Smooth muscle cell (in vitro differentiated cells): ENCODE data around the gene PPIL1. TPM values are rescaled to one million over a fixed set of nuclear protein-coding genes. Genes with fewer than 3 reads are reported as not detected.
A peak's percentile ranks its signal among the peaks of the same experiment; 100 is the strongest.

Source experiments
- DNase-seq: peaks from one replicate; lab custom pipeline; 2025; ENCODE audit not compliant: unreplicated experiment; lab: John Stamatoyannopoulos, UW
- H2AFZ ChIP-seq: fragments of 200-600 bp; sonication (generic); 2 replicates; pipeline ENCODE4 v1.6.0; 2016; ENCODE audit warnings: antibody characterized with exemption, low read depth, mild to moderate bottlenecking
- H3F3A ChIP-seq: fragments of 200-600 bp; sonication (generic); 2 replicates; pipeline ENCODE4 v1.6.0; 2017; ENCODE audit warnings: antibody characterized with exemption, low read depth
- H3K27ac ChIP-seq: fragments of 200-600 bp; sonication (generic); 2 replicates; pipeline ENCODE4 v1.5.1; 2016; ENCODE audit warnings: low read depth, mild to moderate bottlenecking
- H3K27me3 ChIP-seq: fragments of 200-600 bp; sonication (generic); 2 replicates; pipeline ENCODE4 v1.6.1; 2016; ENCODE audit warnings: low read depth, mild to moderate bottlenecking
- H3K36me3 ChIP-seq: fragments of 200-600 bp; sonication (generic); 2 replicates; pipeline ENCODE4 v1.5.1; 2016; ENCODE audit warnings: low read depth
- H3K4me1 ChIP-seq: fragments of 200-600 bp; sonication (generic); 2 replicates; pipeline ENCODE4 v1.5.1; 2016; ENCODE audit warnings: low read depth
- H3K4me2 ChIP-seq: fragments of 200-600 bp; sonication (generic); 2 replicates; pipeline ENCODE4 v1.6.0; 2016; ENCODE audit warnings: mild to moderate bottlenecking
- H3K4me3 ChIP-seq: fragments of 200-600 bp; sonication (generic); 2 replicates; pipeline ENCODE4 v1.5.1; 2016; ENCODE audit warnings: mild to moderate bottlenecking
- H3K79me2 ChIP-seq: fragments of 200-600 bp; sonication (generic); 2 replicates; pipeline ENCODE4 v1.6.0; 2016; ENCODE audit warnings: low read depth, mild to moderate bottlenecking
- H3K9ac ChIP-seq: fragments of 200-600 bp; sonication (generic); 2 replicates; pipeline ENCODE4 v1.6.0; 2016; ENCODE audit warnings: low read depth
- H3K9me3 ChIP-seq: fragments of 200-600 bp; sonication (generic); replicated peaks from 2 replicates; pipeline ENCODE4 v1.5.1; 2016; ENCODE audit warnings: low read depth
- H4K20me1 ChIP-seq: fragments of 200-600 bp; sonication (generic); 2 replicates; pipeline ENCODE4 v1.6.0; 2016; ENCODE audit warnings: low read depth
- WGBS: methylation state at CpG from one replicate; pipeline ENCODE4 v1.1.7; 2016; ENCODE audit warnings: low lambda C conversion rate; 5-methylcytosine and 5-hydroxymethylcytosine counted together
- polyA plus RNA-seq: library from polyadenylated mRNA; unstranded; fragments of >200 nt; fragmentation: Nextera tagmentation; extraction: Ambion mirVana; gene quantifications from 2 replicates; pipeline ENCODE4 v1.2.1, GENCODE V29; 2016
- total RNA-seq: library from RNA; depleted of rRNA; stranded (reverse); fragments of >200 nt; gene quantifications from 2 replicates; pipeline ENCODE4 v1.2.3, GENCODE V29; 2014
- TF ChIP-seq, protein P1 (sequence below): fragments of 200-600 bp; sonication (generic); IDR thresholded peaks from 2 replicates; pipeline ENCODE4 v1.5.1; 2017; ENCODE audit warnings: borderline replicate concordance, mild to moderate bottlenecking, antibody characterized with exemption; ENCODE audit not compliant: insufficient read depth, poor library complexity, severe bottlenecking

Gene PPIL1
- total and polyA plus RNA-seq, 2 experiments from 2014 or later, result 45.4 to 49.3 TPM

- TF ChIP-seq, protein P1, sequence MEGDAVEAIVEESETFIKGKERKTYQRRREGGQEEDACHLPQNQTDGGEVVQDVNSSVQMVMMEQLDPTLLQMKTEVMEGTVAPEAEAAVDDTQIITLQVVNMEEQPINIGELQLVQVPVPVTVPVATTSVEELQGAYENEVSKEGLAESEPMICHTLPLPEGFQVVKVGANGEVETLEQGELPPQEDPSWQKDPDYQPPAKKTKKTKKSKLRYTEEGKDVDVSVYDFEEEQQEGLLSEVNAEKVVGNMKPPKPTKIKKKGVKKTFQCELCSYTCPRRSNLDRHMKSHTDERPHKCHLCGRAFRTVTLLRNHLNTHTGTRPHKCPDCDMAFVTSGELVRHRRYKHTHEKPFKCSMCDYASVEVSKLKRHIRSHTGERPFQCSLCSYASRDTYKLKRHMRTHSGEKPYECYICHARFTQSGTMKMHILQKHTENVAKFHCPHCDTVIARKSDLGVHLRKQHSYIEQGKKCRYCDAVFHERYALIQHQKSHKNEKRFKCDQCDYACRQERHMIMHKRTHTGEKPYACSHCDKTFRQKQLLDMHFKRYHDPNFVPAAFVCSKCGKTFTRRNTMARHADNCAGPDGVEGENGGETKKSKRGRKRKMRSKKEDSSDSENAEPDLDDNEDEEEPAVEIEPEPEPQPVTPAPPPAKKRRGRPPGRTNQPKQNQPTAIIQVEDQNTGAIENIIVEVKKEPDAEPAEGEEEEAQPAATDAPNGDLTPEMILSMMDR, result no peak
- H3K4me1 ChIP-seq, result peaks cover 15% of the 10 kb centered on the region
- H3K79me2 ChIP-seq, result no peaks in the 10 kb centered on the region
- H4K20me1 ChIP-seq, result no peaks in the 10 kb centered on the region
- no peak for DNase-seq
- no peak overlapping the region for H3K4me2 ChIP-seq
- peaks cover 4% of the 10 kb centered on the region for H3F3A ChIP-seq
- peaks cover 28% of the 10 kb centered on the region for H3K27me3 ChIP-seq
- no peak overlapping the region for H3K9ac ChIP-seq
- no peaks in the 10 kb centered on the region for H3K36me3 ChIP-seq
- no peak overlapping the region for H3K4me3 ChIP-seq
- H2AFZ ChIP-seq, result no peak overlapping the region
- H3K27ac ChIP-seq, result no peak overlapping the region
- 92% methylated on average over 2 of the region's 2 CpGs for WGBS
- no peaks in the 10 kb centered on the region for H3K9me3 ChIP-seq
Observed at GRCh38 chr6:36841756-36842155, 32.8 kb downstream of the PPIL1 start.

- DNase-seq, result no peak
- no peaks in the 10 kb centered on the region for H3K79me2 ChIP-seq
- H3K9me3 ChIP-seq, result no peaks in the 10 kb centered on the region
- no peaks in the 10 kb centered on the region for H3K36me3 ChIP-seq
- peak overlapping the region; percentile 52 for H3K4me3 ChIP-seq
- TF ChIP-seq, protein P1, result no peak
- peaks cover 32% of the 10 kb centered on the region for H3K27me3 ChIP-seq
- peaks cover 15% of the 10 kb centered on the region for H3K4me1 ChIP-seq
- H4K20me1 ChIP-seq, result no peaks in the 10 kb centered on the region
- peak overlapping the region; percentile 33 for H2AFZ ChIP-seq
- peaks cover 4% of the 10 kb centered on the region for H3F3A ChIP-seq
- WGBS, result 9% methylated on average over 41 of the region's 44 CpGs
- peak overlapping the region; percentile 86 for H3K4me2 ChIP-seq
- no peak overlapping the region for H3K27ac ChIP-seq
- H3K9ac ChIP-seq, result no peak overlapping the region
Observed at GRCh38 chr6:36840432-36841403, 33.9 kb downstream of the PPIL1 start.

GRCh38 chr6:36839749-36840431 is 34.7 kb downstream of the PPIL1 start:
- Histone ChIP-seq H4K20me1 (no peaks in the 10 kb centered on the region), H3K27me3 (peaks cover 33% of the 10 kb centered on the region), H3K79me2 (no peaks in the 10 kb centered on the region), H3K4me3 (peak overlapping the region; percentile 52), H3K36me3 (no peaks in the 10 kb centered on the region), H3K9ac (no peak overlapping the region), H3K27ac (no peak overlapping the region), H3K4me2 (peak overlapping the region; percentile 86), H2AFZ (peak overlapping the region; percentile 49), H3K4me1 (peaks cover 15% of the 10 kb centered on the region), H3F3A (peaks cover 6% of the 10 kb centered on the region), H3K9me3 (no peaks in the 10 kb centered on the region)
- DNase-seq, result no peak
- TF ChIP-seq, protein P1, result peak; percentile 29
- 5% methylated on average over 13 of the region's 70 CpGs for whole genome bisulfite sequencing
